HG02884 (cell line): ENCODE results near the gene ZFYVE21.

ENCODE experiments used
- ATAC-seq: cut with Tn5 transposase; IDR thresholded peaks from one replicate; pipeline ENCODE4 v1.9.1; 2021; ENCODE audit warnings: mild to moderate bottlenecking, moderate library complexity; ENCODE audit not compliant: unreplicated experiment

Gene ZFYVE21

GRCh38 chr14:103704708-103705107 lies 10.9 kb upstream of the ZFYVE21 start:
- ATAC-seq = no peak

- ATAC-seq = no peak
Measured at GRCh38 chr14:103705118-103705503, 10.5 kb upstream of the ZFYVE21 start.

GRCh38 chr14:103705504-103706284 lies 9.9 kb upstream of the ZFYVE21 start:
- ATAC-seq = no peak

- ATAC-seq = no peak
Measured at GRCh38 chr14:103706551-103707328, 8.9 kb upstream of the ZFYVE21 start.

GRCh38 chr14:103707329-103708263 lies 8.0 kb upstream of the ZFYVE21 start:
- no peak for ATAC-seq

GRCh38 chr14:103708750-103709187 lies 6.8 kb upstream of the ZFYVE21 start:
- ATAC-seq = no peak

- no peak for ATAC-seq
Measured at GRCh38 chr14:103709814-103710213, 5.8 kb upstream of the ZFYVE21 start.

- ATAC-seq = no peak
Measured at GRCh38 chr14:103710771-103711377, 4.7 kb upstream of the ZFYVE21 start.

- no peak for ATAC-seq
Measured at GRCh38 chr14:103711516-103712431, 3.8 kb upstream of the ZFYVE21 start.

- no peak for ATAC-seq
Measured at GRCh38 chr14:103712633-103713247, 2.9 kb upstream of the ZFYVE21 start.

- ATAC-seq = no peak
Measured at GRCh38 chr14:103713304-103714062, 2.1 kb upstream of the ZFYVE21 start.

GRCh38 chr14:103714063-103714724 lies 1.4 kb upstream of the ZFYVE21 start:
- no peak for ATAC-seq

GRCh38 chr14:103716091-103716801 lies 636 bp downstream of the ZFYVE21 start:
- ATAC-seq = no peak

- no peak for ATAC-seq
Measured at GRCh38 chr14:103716899-103717411, 1.3 kb downstream of the ZFYVE21 start.

- no peak for ATAC-seq
Measured at GRCh38 chr14:103718572-103718971, 3.0 kb downstream of the ZFYVE21 start.

GRCh38 chr14:103719751-103720150 lies 4.1 kb downstream of the ZFYVE21 start:
- no peak for ATAC-seq
